H9 (cell line): ENCODE results near the gene TFEB. TPM values are rescaled to one million over a fixed set of nuclear protein-coding genes. Genes with fewer than 3 reads are reported as not detected.

Source experiments
- DNase-seq: peaks from one replicate; pipeline ENCODE4 v3.0.0-alpha.2; 2017
- H2AFZ ChIP-seq: one replicate; pipeline ENCODE4 v1.6.1; 2013; ENCODE audit warnings: mild to moderate bottlenecking, low read length, control low read depth, moderate library complexity
- H2AK5ac ChIP-seq: 2 replicates; pipeline ENCODE4 v1.6.1; 2013; ENCODE audit warnings: low read length, control low read depth, mixed read lengths; ENCODE audit not compliant: insufficient read length
- H2BK120ac ChIP-seq: one replicate; pipeline ENCODE4 v1.6.1; 2013; ENCODE audit warnings: low read depth, mild to moderate bottlenecking, low read length, control low read depth, inconsistent platforms; ENCODE audit not compliant: poor library complexity, severe bottlenecking
- H2BK12ac ChIP-seq: 2 replicates; pipeline ENCODE4 v1.6.1; 2013; ENCODE audit warnings: low read length, control low read depth, mixed read lengths, low read depth; ENCODE audit not compliant: insufficient read length
- H2BK15ac ChIP-seq: 2 replicates; pipeline ENCODE4 v1.6.1; 2013; ENCODE audit warnings: low read depth, low read length, control low read depth
- H2BK20ac ChIP-seq: one replicate; pipeline ENCODE4 v1.6.1; 2013; ENCODE audit warnings: low read depth, mild to moderate bottlenecking, low read length, control low read depth, inconsistent platforms; ENCODE audit not compliant: poor library complexity, severe bottlenecking
- H2BK5ac ChIP-seq: 2 replicates; pipeline ENCODE4 v1.6.1; 2013; ENCODE audit warnings: low read length, control low read depth, mixed read lengths; ENCODE audit not compliant: insufficient read length
- H3K14ac ChIP-seq: 2 replicates; pipeline ENCODE4 v1.6.1; 2013; ENCODE audit warnings: low read length, control low read depth; ENCODE audit not compliant: insufficient read depth
- H3K18ac ChIP-seq: 2 replicates; pipeline ENCODE4 v1.6.1; 2013; ENCODE audit warnings: low read depth, mild to moderate bottlenecking, mixed read lengths, low read length, control low read depth; ENCODE audit not compliant: insufficient read length
- H3K23ac ChIP-seq: 2 replicates; pipeline ENCODE4 v1.6.1; 2013; ENCODE audit warnings: low read length, control low read depth, mixed read lengths, low read depth; ENCODE audit not compliant: insufficient read length
- H3K23me2 ChIP-seq: 2 replicates; pipeline ENCODE4 v1.6.1; 2013; ENCODE audit warnings: low read depth, mild to moderate bottlenecking, mixed read lengths, low read length, control low read depth; ENCODE audit not compliant: insufficient read length, poor library complexity, severe bottlenecking
- H3K27ac ChIP-seq: 2 replicates; pipeline ENCODE4 v1.5.1; 2013; ENCODE audit warnings: low read length, control low read depth, mixed read lengths, low read depth; ENCODE audit not compliant: insufficient read length
- H3K27me3 ChIP-seq: 2 replicates; pipeline ENCODE4 v1.6.1; 2013; ENCODE audit warnings: low read length, control low read depth, inconsistent platforms; ENCODE audit not compliant: insufficient read depth
- H3K4ac ChIP-seq: 2 replicates; pipeline ENCODE4 v1.6.1; 2013; ENCODE audit warnings: low read depth, mild to moderate bottlenecking, control low read depth, inconsistent platforms, low read length, moderate library complexity
- H3K4me1 ChIP-seq: 2 replicates; pipeline ENCODE4 v1.6.1; 2013; ENCODE audit warnings: low read length, control low read depth, inconsistent platforms; ENCODE audit not compliant: insufficient read depth
- H3K4me2 ChIP-seq: 2 replicates; pipeline ENCODE4 v1.6.1; 2013; ENCODE audit warnings: low read length, control low read depth, mixed read lengths; ENCODE audit not compliant: insufficient read length, insufficient read depth
- H3K56ac ChIP-seq: 2 replicates; pipeline ENCODE4 v1.6.1; 2013; ENCODE audit warnings: low read depth, mild to moderate bottlenecking, mixed read lengths, low read length, control low read depth; ENCODE audit not compliant: insufficient read length
- H3K79me1 ChIP-seq: 2 replicates; pipeline ENCODE4 v1.6.1; 2013; ENCODE audit warnings: low read depth, mild to moderate bottlenecking, moderate library complexity, low read length, control low read depth, inconsistent platforms; ENCODE audit not compliant: insufficient read depth, poor library complexity, severe bottlenecking
- H3K79me2 ChIP-seq: 2 replicates; pipeline ENCODE4 v1.6.1; 2013; ENCODE audit warnings: low read length, control low read depth, inconsistent platforms; ENCODE audit not compliant: insufficient read depth
- H3K9ac ChIP-seq: 2 replicates; pipeline ENCODE4 v1.6.1; 2013; ENCODE audit warnings: low read length, control low read depth, mixed read lengths; ENCODE audit not compliant: insufficient read length; ENCODE audit errors: extremely low read depth
- H3K9me3 ChIP-seq: one replicate; pipeline ENCODE4 v1.6.1; 2013; ENCODE audit warnings: low read depth, low read length, inconsistent platforms; ENCODE audit not compliant: control insufficient read depth
- H3T11ph ChIP-seq: one replicate; pipeline ENCODE4 v1.6.1; 2013; ENCODE audit warnings: mild to moderate bottlenecking, low read length, control low read depth, inconsistent platforms
- H4K20me1 ChIP-seq: one replicate; pipeline ENCODE4 v1.6.1; 2013; ENCODE audit not compliant: control insufficient read depth, insufficient read length, insufficient read depth
- H4K5ac ChIP-seq: 2 replicates; pipeline ENCODE4 v1.6.1; 2013; ENCODE audit warnings: low read depth, mild to moderate bottlenecking, mixed read lengths, low read length, control low read depth; ENCODE audit not compliant: insufficient read length
- H4K8ac ChIP-seq: replicated peaks from 2 replicates; pipeline ENCODE4 v1.6.1; 2013; ENCODE audit warnings: low read length, control low read depth, mixed read lengths, low read depth; ENCODE audit not compliant: insufficient read length
- H4K91ac ChIP-seq: 2 replicates; pipeline ENCODE4 v1.6.1; 2013; ENCODE audit warnings: low read depth, mild to moderate bottlenecking, moderate library complexity, mixed read lengths, low read length, control low read depth; ENCODE audit not compliant: insufficient read length
- H3K27ac Mint-ChIP-seq, 3 experiments: 2 replicates in 2 of 3; 3 replicates in 1 of 3; pipeline ENCODE4 v1.8.0; 2020 to 2021; ENCODE audit warnings: mixed read lengths in 3 of 3, mild to moderate bottlenecking in 1 of 3, moderate library complexity in 1 of 3
- H3K27me3 Mint-ChIP-seq: 2 replicates; pipeline ENCODE4 v1.8.0; 2021; ENCODE audit warnings: low read depth, mild to moderate bottlenecking, moderate library complexity, mixed read lengths
- H3K36me3 Mint-ChIP-seq, 3 experiments: 2 replicates in 2 of 3; 3 replicates in 1 of 3; pipeline ENCODE4 v1.8.0; 2020 to 2021; ENCODE audit warnings: low read depth in 3 of 3, mixed read lengths in 3 of 3; ENCODE audit not compliant: insufficient read depth in 1 of 3
- H3K4me1 Mint-ChIP-seq, 2 experiments: 2 replicates each; pipeline ENCODE4 v1.8.0; 2020; ENCODE audit warnings: mixed read lengths in 2 of 2
- H3K4me3 Mint-ChIP-seq, 2 experiments: 2 replicates in 1 of 2; 3 replicates in 1 of 2; pipeline ENCODE4 v1.8.0; 2020 to 2021; ENCODE audit warnings: mild to moderate bottlenecking in 2 of 2, mixed read lengths in 2 of 2, moderate library complexity in 1 of 2
- H3K9me3 Mint-ChIP-seq, 2 experiments: 2 replicates in 1 of 2; 3 replicates in 1 of 2; pipeline ENCODE4 v1.8.0; 2020; ENCODE audit warnings: mild to moderate bottlenecking in 2 of 2, mixed read lengths in 2 of 2, moderate library complexity in 1 of 2
- CTCF ChIP-seq: fragments of 200-600 bp; sonication (generic); conservative IDR thresholded peaks from 3 replicates; pipeline ENCODE4 v1.8.0; 2021; ENCODE audit warnings: antibody characterized with exemption, mild to moderate bottlenecking
- WGBS: extraction: QIAGEN DNeasy Blood & Tissue Kit; methylation state at CpG from one replicate; pipeline ENCODE4 v1.1.7; 2013; ENCODE audit warnings: missing lambda C conversion rate, low lambda C conversion rate, mixed read lengths; ENCODE audit not compliant: insufficient read length; ENCODE audit errors: extremely low coverage; 5-methylcytosine and 5-hydroxymethylcytosine counted together
- total RNA-seq: library from RNA; stranded (reverse); gene quantifications from 2 replicates; pipeline ENCODE4 v1.2.1, GENCODE V29; 2021

TFEB gene
- total RNA-seq, 1 experiment from 2014 or later = 1.2 TPM

GRCh38 chr6:41779788-41780550 is 44.6 kb upstream of the TFEB start, which contains the start of gene FRS3:
Gene FRS3, minus strand, starts transcription at chr6:41779900. Its CDS starts 2,913 bp downstream, at chr6:41776987.
- H3K27ac Mint-ChIP-seq = peak within 1 kb of the TSS in 1 of 3 experiments; percentile 75; a peak in 3 of 7 replicates
- Histone ChIP-seq H2BK12ac (no peak within 1 kb of the TSS), H3K79me1 (no peaks in the 10 kb centered on the region), H3K27me3 (peaks cover 9% of the 10 kb centered on the region; the same call in 1 of the 2 replicates), H3T11ph (no peak within 1 kb of the TSS), H3K4ac (no peak within 1 kb of the TSS), H2BK20ac (no peak within 1 kb of the TSS), H3K23ac (no peak within 1 kb of the TSS), H3K56ac (no peak within 1 kb of the TSS), H4K20me1 (no peaks in the 10 kb centered on the region), H3K9ac (peak within 1 kb of the TSS; percentile 54), H3K4me2 (peak within 1 kb of the TSS; percentile 96), H2AFZ (no peak within 1 kb of the TSS), H2BK120ac (no peak within 1 kb of the TSS), H3K79me2 (no peaks in the 10 kb centered on the region), H3K4me1 (no peaks in the 10 kb centered on the region), H2AK5ac (no peak within 1 kb of the TSS), H2BK15ac (no peak within 1 kb of the TSS), H4K5ac (no peak within 1 kb of the TSS), H2BK5ac (no peak within 1 kb of the TSS), H3K27ac (no peak within 1 kb of the TSS), H3K14ac (no peak within 1 kb of the TSS; the same call in 1 of the 2 replicates), H3K18ac (no peak within 1 kb of the TSS), H3K9me3 (no peaks in the 10 kb centered on the region), H4K91ac (no peak within 1 kb of the TSS), H3K23me2 (peaks cover 11% of the 10 kb centered on the region), H4K8ac (no peak within 1 kb of the TSS)
- TF ChIP-seq CTCF = peak; percentile 93
- H3K9me3 Mint-ChIP-seq = no peaks in the 10 kb centered on the region
- no CpG with 5 or more reads among the region's 73 CpGs for WGBS
- peak within 1 kb of the TSS; percentile 80 to 91 for H3K4me3 Mint-ChIP-seq
- DNase-seq = peak; percentile 97
- peaks cover 17 to 22% of the 10 kb centered on the region in 2 experiments for H3K4me1 Mint-ChIP-seq
- peaks cover 47% of the 10 kb centered on the region for H3K27me3 Mint-ChIP-seq
- peaks cover under 1 to 7% (median 3%) of the 10 kb centered on the region in 3 experiments; a peak in 4 of 7 replicates for H3K36me3 Mint-ChIP-seq
